GM10248 (cell line): ENCODE data around the gene ERICH6.
A peak's percentile ranks its signal among the peaks of the same experiment; 100 is the strongest.

Source experiments
- CTCF ChIA-PET: fragments of 300-600 bp; sonication (Branson Sonifier 250); formaldehyde crosslinking; extraction: SDS; loops from one replicate; lab custom pipeline; 2021; ENCODE audit warnings: antibody characterized with exemption; lab: Yijun Ruan, JAX
- POLR2A ChIA-PET: fragments of 350-650 bp; sonication (Branson Sonifier 250); formaldehyde crosslinking; extraction: SDS; loops from one replicate; lab custom pipeline; 2020; ENCODE audit warnings: antibody characterized with exemption; lab: Yijun Ruan, JAX
- DNase-seq: peaks from one replicate; pipeline ENCODE4 v3.0.0; 2012; ENCODE audit errors: extremely low spot score
- CTCF ChIP-seq: IDR thresholded peaks from 2 replicates; pipeline ENCODE4 v1.5.1; 2012; ENCODE audit warnings: mild to moderate bottlenecking, low read depth; ENCODE audit errors: extremely low read depth, missing control alignments, control extremely low read depth

Gene ERICH6

DNA sequence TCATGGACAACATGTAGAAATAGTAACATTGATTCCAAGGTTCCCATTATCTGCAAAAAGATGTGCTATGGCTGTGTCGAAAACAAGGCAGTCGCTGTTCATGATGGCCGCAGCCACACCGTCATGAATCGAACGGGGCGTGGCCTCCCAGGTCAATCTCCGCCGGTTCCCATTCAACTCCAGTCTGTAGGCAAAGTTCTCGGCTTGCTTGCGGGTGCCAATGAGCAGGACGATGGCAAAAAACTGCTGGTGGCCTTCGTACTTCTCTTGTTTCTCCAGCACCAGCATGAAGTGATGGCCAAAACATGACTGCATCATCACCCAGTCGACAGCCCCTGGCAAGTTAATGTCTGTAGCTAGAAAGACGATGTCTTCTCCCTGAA lies 38.4 kb upstream of the ERICH6 start:
- DNase-seq, result no peak
- ChIA-PET CTCF (no interaction called here), POLR2A (no interaction called here)
- no peak for TF ChIP-seq CTCF

- TF ChIP-seq CTCF, result no peak
- POLR2A ChIA-PET, result no interaction called here
- no peak for DNase-seq
- CTCF ChIA-PET, result no interaction called here
Measured at GRCh38 chr3:150741497-150742140, 37.9 kb upstream of the ERICH6 start.

GRCh38 chr3:150740733-150741496 lies 37.2 kb upstream of the ERICH6 start:
- no peak for TF ChIP-seq CTCF
- DNase-seq, result no peak
- CTCF ChIA-PET, result interaction anchor here (1.3 kb wide), 1 partner anchor 19 kb away, joined by 4 read pairs; no protein-coding TSS in a partner anchor
- POLR2A ChIA-PET, result no interaction called here

DNA sequence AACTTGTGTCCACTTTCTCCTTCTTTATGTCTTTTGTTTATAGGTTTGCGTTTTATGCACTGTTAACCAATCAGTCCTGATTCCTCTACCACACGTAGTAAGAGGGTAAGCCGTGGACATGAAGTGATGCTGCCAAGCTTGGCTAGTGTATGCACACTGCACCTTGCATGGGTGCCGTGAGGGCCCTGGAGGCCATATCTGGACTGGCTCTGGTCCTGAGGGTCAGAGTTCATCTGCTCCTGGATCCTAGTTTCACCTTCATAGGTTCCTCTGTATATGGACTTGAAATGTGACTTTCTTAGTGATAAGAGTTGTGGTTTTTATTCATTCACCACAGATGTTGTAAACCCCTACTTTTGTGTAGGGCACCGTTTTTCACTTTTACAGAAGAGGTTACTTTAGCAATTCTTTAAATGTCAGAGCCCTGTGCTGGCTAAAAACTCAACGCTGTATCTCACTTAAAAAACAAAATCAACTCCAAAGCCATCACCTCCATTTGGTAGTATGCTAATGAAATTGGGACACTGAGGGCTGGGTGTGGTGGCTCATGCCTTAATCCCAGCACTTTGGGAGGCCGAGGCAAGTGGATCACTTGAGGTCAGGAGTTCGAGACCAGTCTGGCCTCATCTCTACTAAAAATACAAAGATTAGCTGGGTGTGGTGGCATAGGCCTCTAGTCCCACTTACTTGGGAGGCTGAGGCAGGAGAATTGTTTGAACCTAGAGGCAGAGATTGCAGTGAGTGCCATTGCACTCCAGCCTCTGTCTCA lies 36.3 kb upstream of the ERICH6 start:
- TF ChIP-seq CTCF, result no peak
- no peak for DNase-seq
- POLR2A ChIA-PET, result interaction anchor here (0.5 kb wide), 1 partner anchor 15 kb away, joined by 5 read pairs; no protein-coding TSS in a partner anchor
- CTCF ChIA-PET, result interaction anchor here (1.3 kb wide), 1 partner anchor 18 kb away, joined by 4 read pairs; no protein-coding TSS in a partner anchor

GRCh38 chr3:150739200-150739863 lies 35.6 kb upstream of the ERICH6 start:
- DNase-seq, result peak; percentile 31
- ChIA-PET CTCF (no interaction called here), POLR2A (no interaction called here)
- TF ChIP-seq CTCF, result no peak

GRCh38 chr3:150738688-150739087 lies 35.0 kb upstream of the ERICH6 start:
- no peak for DNase-seq
- ChIA-PET POLR2A (interaction anchor here (1.0 kb wide), 1 partner anchor 23 kb away, joined by 3 read pairs; no protein-coding TSS in a partner anchor), CTCF (interaction anchor here (0.9 to 5.6 kb wide), 5 partner anchors 10 to 35 kb away, joined by 3 to 33 read pairs (median 3); partner anchors contain the start of genes ERICH6 and SIAH2)

More at GRCh38 chr3:150738688-150739087, 35.0 kb upstream of the ERICH6 start:
- TF ChIP-seq CTCF, result no peak
